Measurements from ENCODE around the gene USP24.

Gene USP24

DNA sequence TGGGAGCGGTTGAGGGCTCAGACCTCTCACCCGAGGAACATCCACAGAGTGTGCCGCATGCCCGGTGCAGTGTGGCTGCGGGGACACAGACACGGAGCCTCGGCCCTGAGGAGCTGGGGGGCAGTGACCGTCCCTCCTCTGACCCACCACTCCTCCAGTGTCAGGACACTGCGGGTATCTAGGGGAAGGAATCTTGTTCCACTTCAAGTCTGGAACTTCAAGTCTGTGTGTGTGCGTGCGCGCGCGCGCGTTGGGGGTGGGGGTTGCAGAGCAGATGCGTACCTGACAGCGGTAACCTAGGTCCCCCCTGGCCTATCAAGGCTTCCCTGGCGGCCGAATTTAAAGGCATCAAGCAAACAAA, 158.6 kb downstream of the USP24 start:
- Mint-ChIP-seq H3K36me3 (ENCODE audit: low read depth) (no peaks in the 10 kb centered on the region), H3K9me3 (no peaks in the 10 kb centered on the region), H3K4me1 (ENCODE audit: low read depth) (peaks cover 5% of the 10 kb centered on the region), H3K4me3 (no peak overlapping the region), H3K27me3 (ENCODE audit: low read depth) (no peaks in the 10 kb centered on the region), H3K27ac (no peak overlapping the region)
- no peak for DNase-seq (ENCODE audit: low spot score)

DNA sequence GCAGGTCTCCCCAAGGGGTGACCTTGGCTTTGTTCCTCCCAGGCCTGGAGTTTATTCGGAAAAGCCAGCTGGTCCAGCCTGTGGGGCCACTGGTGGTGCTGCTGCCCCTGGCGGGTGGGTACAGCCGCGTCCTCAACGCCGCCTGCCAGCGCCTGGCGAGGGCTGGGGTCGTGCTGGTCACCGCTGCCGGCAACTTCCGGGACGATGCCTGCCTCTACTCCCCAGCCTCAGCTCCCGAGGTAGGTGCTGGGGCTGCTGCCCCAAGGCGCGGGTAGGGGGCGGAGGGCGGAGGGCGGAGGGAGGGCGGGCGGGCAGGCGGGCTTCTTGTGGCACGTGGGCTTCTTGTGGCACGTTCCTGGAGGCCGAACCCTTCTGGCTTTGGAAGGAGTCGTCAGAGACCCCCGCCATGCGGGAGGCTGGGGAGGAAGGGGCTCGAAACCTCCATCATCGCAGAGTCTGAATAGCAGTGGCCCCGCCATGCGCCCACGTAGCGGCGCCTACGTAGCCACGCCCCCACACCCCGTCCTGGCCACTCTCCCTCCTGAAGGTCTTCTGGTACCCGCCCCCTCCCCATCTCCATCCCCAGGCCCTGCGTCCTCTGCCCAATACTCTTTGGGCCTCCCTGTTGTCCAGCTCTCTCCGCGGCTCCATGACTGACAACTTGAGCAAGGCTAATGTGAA, 159.1 kb downstream of the USP24 start:
- DNase-seq (ENCODE audit: low spot score) = no peak
- Mint-ChIP-seq H3K4me3 (no peak overlapping the region), H3K27ac (no peak overlapping the region), H3K27me3 (ENCODE audit: low read depth) (no peaks in the 10 kb centered on the region), H3K36me3 (ENCODE audit: low read depth) (no peaks in the 10 kb centered on the region), H3K9me3 (no peaks in the 10 kb centered on the region), H3K4me1 (ENCODE audit: low read depth) (peaks cover 5% of the 10 kb centered on the region)

DNA sequence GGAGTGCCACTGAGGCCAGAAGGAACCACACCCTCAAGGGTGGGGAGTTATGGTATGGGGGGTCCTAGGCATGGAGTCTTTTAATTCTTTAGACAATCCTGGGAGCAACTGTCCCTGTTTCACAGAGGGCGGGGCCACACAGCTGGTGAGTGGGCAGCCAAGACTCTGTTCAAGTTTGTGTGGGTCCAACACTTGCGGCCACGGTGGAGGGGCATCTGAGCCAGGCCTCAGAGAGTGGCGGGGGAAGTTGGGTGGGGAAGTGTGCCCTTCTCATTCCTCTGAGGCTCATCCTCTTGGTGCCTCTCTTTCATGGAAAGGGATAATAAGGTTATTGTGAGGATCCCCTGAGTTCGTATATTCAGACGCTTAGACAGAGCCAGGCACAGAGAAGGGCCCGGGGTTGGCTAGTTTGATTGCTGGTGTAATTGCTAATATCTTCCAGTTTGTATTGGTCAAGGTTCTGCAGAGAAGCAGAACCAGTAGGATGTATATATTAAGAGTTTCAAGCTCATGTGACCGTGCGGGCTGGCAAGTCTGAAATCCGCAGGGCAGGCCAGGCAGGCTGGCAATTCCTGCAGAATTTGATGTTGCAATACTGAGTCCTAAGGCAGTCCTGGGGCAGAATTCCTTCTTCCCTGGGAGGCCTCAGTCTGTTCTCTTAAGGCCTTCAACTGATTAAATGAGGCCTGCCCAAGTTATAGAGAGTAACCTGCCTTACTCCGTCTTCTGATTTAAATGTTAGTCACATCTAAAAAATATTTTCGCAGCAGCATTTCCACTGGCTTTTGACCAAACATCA, 159.9 kb downstream of the USP24 start:
- Mint-ChIP-seq H3K4me3 (no peak overlapping the region), H3K27ac (no peak overlapping the region), H3K9me3 (no peaks in the 10 kb centered on the region), H3K36me3 (ENCODE audit: low read depth) (no peaks in the 10 kb centered on the region), H3K27me3 (ENCODE audit: low read depth) (no peaks in the 10 kb centered on the region), H3K4me1 (ENCODE audit: low read depth) (peaks cover 3% of the 10 kb centered on the region)
- DNase-seq (ENCODE audit: low spot score) = no peak

DNA sequence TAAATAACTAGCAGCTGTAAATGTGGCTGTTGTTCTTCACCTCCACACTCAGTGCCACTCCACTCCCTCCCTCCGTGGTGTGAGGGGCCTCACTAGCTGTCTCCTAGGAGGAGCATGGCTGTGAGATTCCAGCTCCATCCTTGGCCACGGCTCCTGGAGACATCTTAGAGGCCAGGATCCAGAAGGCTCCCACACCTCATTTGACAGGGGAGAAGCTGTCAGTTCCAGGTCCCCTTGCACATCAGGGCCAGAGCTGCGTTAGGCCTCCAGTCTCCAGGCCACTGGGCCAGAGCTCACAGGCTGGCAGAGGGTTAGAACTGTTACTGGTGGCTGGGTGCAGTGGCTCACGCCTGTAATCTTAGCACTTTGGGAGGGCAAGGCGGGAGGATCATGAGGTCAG, 160.8 kb downstream of the USP24 start:
- Mint-ChIP-seq H3K27ac (no peak overlapping the region), H3K36me3 (ENCODE audit: low read depth) (no peaks in the 10 kb centered on the region), H3K9me3 (no peaks in the 10 kb centered on the region), H3K27me3 (ENCODE audit: low read depth) (no peaks in the 10 kb centered on the region), H3K4me1 (ENCODE audit: low read depth) (no peaks in the 10 kb centered on the region), H3K4me3 (no peak overlapping the region)
- DNase-seq (ENCODE audit: low spot score) = no peak

DNA sequence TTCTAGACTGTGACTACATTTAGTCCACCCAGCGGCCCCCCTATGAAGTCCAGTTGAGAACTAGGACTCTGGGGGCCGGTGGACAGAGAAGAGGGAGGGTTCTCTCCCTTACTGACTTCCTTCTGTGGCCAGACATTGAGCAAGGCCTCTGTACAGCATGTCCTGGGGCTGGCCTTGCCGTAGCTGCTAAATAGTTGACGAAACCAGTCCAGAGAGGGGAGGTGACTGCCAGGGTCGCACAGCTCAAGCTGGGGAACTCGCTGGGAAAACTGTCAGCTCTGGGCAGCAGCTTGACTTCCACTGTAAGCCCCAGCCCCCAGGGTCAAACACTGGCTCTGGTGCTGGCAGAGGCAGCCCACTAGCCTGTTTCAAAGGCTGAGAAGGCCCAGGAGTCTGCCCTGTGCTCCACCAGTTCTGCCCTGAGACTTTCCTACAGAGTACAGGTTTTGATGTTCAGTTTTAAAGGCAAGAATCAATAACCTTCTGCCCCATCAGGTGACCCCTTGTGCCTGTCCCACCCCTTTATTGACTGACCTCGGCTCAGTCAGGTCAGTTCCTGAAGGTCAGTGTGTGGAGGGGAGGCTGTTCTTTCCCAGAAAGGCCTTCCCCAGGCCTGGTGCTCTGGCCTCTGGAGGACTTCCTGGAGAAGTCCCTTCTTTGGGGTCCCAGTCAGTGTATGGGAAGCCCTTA, 161.8 kb downstream of the USP24 start:
- no peak overlapping the region for H3K27ac Mint-ChIP-seq
- H3K4me1 Mint-ChIP-seq (ENCODE audit: low read depth) = no peaks in the 10 kb centered on the region
- H3K36me3 Mint-ChIP-seq (ENCODE audit: low read depth) = no peaks in the 10 kb centered on the region
- H3K4me3 Mint-ChIP-seq = no peak overlapping the region
- H3K9me3 Mint-ChIP-seq = no peaks in the 10 kb centered on the region
- no peaks in the 10 kb centered on the region for H3K27me3 Mint-ChIP-seq (ENCODE audit: low read depth)
- DNase-seq (ENCODE audit: low spot score) = no peak

DNA sequence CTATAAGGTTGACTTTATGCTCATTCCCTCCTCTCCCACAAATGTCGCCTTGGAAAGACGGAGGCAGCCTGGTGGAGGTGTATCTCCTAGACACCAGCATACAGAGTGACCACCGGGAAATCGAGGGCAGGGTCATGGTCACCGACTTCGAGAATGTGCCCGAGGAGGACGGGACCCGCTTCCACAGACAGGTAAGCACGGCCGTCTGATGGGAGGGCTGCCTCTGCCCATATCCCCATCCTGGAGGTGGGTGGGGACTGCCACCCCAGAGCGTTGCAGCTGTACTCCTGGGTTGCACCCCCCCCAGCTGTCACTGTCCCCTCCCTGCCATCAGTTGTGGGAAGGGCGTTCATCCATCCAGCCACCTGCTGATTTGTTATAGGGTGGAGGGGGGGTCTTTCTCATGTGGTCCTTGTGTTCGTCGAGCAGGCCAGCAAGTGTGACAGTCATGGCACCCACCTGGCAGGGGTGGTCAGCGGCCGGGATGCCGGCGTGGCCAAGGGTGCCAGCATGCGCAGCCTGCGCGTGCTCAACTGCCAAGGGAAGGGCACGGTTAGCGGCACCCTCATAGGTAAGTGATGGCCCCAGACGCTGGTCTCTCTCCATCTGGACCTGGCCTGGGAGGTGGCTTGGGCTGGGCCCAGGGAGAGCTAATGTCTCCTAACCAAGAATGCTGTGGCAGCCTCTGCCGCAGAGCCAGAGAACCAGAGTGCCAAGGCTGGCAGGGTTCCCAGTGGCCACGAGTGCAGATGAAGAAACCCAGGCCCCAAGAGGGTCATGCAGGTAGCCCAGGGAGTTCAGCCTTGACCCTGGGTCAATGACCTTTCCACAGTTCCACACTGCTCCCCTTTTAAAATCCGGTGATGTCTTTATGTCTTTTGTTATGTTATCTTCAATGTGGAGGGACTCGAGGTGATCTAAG, 162.7 kb downstream of the USP24 start:
- Mint-ChIP-seq H3K4me3 (no peak overlapping the region), H3K4me1 (ENCODE audit: low read depth) (no peaks in the 10 kb centered on the region), H3K36me3 (ENCODE audit: low read depth) (no peaks in the 10 kb centered on the region), H3K27ac (no peak overlapping the region), H3K9me3 (no peaks in the 10 kb centered on the region), H3K27me3 (ENCODE audit: low read depth) (no peaks in the 10 kb centered on the region)
- DNase-seq (ENCODE audit: low spot score) = no peak

DNA sequence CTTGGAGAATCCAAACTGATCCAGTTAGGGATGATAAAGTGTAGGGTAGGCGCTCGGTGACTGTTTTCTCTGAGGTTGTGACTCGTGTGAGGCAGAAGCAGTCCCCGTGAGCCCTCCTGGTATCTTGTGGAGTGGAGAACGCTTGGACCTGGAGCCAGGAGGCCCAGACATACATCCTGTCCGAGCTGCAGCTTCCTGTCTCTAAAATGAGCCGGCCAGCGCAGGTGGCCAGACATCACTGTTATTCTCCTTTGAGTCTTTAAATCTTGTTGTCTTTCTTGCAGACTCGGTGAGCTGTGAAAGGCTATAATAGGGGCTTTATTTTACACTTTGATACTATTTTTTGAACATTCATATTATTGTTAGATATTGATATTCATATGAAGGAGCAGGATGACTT, 163.5 kb downstream of the USP24 start:
- Mint-ChIP-seq H3K9me3 (no peaks in the 10 kb centered on the region), H3K4me1 (ENCODE audit: low read depth) (no peaks in the 10 kb centered on the region), H3K27me3 (ENCODE audit: low read depth) (no peaks in the 10 kb centered on the region), H3K36me3 (ENCODE audit: low read depth) (no peaks in the 10 kb centered on the region), H3K27ac (no peak overlapping the region), H3K4me3 (no peak overlapping the region)
- no peak for DNase-seq (ENCODE audit: low spot score)

DNA sequence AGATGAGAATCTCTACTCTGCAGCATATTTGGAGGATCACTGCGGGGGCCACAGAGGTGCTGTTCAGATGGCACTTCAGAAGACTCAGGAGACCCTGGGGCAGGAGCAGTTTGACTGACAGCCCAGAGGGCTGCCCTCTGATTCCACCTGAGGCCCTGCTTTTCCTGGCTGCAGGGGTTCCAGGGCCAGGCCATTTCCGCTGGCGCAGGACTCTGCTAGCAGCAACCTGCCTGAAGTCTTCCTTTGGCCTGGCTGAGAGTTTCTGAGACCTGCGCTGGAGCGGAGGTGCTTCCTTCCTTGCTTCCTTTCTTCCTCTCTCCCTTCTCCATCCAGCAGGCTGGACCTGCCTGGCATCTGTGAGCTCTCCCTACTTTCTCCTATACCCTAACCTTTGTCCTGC, 164.0 kb downstream of the USP24 start:
- Mint-ChIP-seq H3K36me3 (ENCODE audit: low read depth) (no peaks in the 10 kb centered on the region), H3K4me1 (ENCODE audit: low read depth) (no peaks in the 10 kb centered on the region), H3K27ac (no peak overlapping the region), H3K9me3 (no peaks in the 10 kb centered on the region), H3K4me3 (no peak overlapping the region), H3K27me3 (ENCODE audit: low read depth) (no peaks in the 10 kb centered on the region)
- no peak for DNase-seq (ENCODE audit: low spot score)

DNA sequence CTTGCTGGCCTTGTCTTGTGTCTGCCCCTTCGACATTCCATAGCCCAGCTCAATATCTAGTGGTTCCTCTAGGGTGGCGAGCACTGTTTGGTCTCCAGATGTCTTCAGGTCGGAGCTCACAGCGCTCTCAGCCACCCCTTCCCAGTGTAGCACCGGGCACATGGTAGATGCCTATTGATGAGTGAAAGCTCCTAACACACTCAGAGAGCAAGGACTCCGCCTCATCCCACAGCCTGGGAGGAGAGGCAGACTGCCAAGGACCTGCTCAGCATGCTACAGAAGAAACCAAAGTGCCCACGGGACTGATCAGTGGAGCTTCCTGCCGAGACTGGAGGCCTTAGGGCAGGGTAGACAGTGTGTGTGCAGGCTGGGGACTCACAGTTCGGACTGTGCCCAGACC, 164.9 kb downstream of the USP24 start:
- no peaks in the 10 kb centered on the region for H3K27me3 Mint-ChIP-seq (ENCODE audit: low read depth)
- no peaks in the 10 kb centered on the region for H3K36me3 Mint-ChIP-seq (ENCODE audit: low read depth)
- H3K4me1 Mint-ChIP-seq (ENCODE audit: low read depth) = no peaks in the 10 kb centered on the region
- DNase-seq (ENCODE audit: low spot score) = no peak
- H3K27ac Mint-ChIP-seq = no peak overlapping the region
- H3K4me3 Mint-ChIP-seq = no peak overlapping the region
- no peaks in the 10 kb centered on the region for H3K9me3 Mint-ChIP-seq

DNA sequence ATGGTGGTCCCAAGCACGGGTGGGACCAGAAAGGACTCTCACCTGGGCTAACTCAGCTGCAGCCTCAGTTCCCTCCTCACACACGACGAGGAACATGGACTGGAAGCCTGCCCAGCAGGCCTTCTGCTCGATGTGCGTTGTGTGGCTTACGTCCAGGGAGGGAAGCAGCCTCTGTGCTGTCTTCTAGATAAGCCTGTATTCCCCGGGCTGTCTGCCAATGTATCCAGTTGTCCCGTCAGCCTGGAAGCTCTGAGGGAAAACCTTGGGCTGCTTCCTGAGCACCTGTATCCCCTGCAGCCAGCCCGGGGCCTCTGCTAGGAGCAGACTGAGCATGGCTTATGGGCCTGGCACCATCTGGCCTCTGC, 165.3 kb downstream of the USP24 start:
- H3K27ac Mint-ChIP-seq = no peak overlapping the region
- DNase-seq (ENCODE audit: low spot score) = no peak
- no peaks in the 10 kb centered on the region for H3K9me3 Mint-ChIP-seq
- no peak overlapping the region for H3K4me3 Mint-ChIP-seq
- H3K36me3 Mint-ChIP-seq (ENCODE audit: low read depth) = no peaks in the 10 kb centered on the region
- no peaks in the 10 kb centered on the region for H3K27me3 Mint-ChIP-seq (ENCODE audit: low read depth)
- no peaks in the 10 kb centered on the region for H3K4me1 Mint-ChIP-seq (ENCODE audit: low read depth)

DNA sequence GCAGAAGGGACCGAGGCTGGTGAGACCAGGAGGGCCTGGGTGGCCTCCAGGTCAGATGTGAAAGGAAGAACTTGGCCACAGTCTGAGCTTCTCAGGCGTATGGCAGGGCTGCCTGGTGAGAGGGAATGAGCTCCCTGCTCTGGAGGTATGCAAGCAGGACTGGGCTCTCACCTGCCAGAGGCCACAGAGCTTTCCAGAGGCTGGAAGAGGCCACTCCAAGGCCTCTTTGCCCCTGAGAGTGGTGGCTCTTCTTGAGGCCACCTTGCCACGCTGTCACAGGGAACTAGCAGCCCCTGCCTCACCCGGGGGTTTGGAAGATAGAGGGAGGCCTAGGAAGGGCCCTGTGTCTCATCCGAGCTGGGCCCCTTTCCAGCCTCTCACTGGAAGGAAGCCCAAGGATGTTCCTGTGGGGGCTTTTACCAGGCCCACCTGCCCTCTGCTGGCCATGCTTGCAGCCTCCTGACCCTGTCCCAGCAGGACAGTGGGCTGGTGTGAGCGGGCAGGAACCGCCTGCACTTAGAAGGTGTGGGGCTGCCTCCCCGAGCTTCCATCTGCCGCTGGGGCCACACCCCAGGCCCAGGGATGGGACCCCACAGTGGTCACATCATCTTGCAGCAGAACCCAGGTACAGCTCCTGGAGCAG, 165.8 kb downstream of the USP24 start:
- Mint-ChIP-seq H3K27me3 (ENCODE audit: low read depth) (no peaks in the 10 kb centered on the region), H3K36me3 (ENCODE audit: low read depth) (no peaks in the 10 kb centered on the region), H3K4me1 (ENCODE audit: low read depth) (no peaks in the 10 kb centered on the region), H3K9me3 (no peaks in the 10 kb centered on the region), H3K27ac (no peak overlapping the region), H3K4me3 (no peak overlapping the region)
- DNase-seq (ENCODE audit: low spot score) = no peak

DNA sequence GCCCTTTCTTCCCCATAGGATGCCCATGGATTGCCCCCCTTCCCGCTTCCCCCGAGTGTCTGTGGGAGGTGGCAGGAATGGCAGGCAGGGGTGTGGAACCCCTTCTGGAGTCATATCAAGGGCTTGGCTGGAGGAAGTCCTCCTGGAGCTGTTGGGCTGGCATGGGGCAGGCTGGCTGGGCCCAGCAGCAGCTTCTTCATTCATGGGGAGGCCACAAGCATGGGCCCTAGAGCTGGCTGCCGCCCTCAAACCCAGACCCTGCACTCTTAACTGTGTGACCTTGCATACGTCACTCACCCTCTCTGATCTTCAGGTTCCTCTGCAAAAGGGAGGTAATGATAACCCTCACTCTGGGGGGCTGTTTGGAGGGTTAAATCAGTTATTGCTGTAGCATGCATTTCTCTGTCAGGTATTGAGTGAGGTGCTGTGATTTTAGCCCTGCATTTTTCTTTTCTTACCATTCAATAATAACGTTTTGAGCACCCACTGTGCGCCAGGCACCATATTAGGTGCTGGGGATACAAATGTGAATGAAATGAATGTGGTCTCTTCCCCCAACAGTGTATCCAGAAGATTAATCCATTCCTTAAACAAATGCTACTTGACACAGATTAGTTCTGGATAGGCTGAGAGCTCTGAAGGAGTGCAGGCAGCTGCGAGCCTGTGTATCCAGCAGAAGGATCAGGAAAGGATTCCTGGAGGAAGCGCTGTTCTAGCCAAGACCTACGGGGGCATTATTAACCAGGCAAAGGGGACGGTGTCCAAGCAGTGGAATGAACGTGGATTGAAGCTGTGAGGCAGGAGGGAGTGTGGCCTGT, 166.5 kb downstream of the USP24 start:
- H3K27ac Mint-ChIP-seq = no peak overlapping the region
- H3K36me3 Mint-ChIP-seq (ENCODE audit: low read depth) = no peaks in the 10 kb centered on the region
- no peak overlapping the region for H3K4me3 Mint-ChIP-seq
- H3K4me1 Mint-ChIP-seq (ENCODE audit: low read depth) = no peaks in the 10 kb centered on the region
- DNase-seq (ENCODE audit: low spot score) = no peak
- no peaks in the 10 kb centered on the region for H3K27me3 Mint-ChIP-seq (ENCODE audit: low read depth)
- no peaks in the 10 kb centered on the region for H3K9me3 Mint-ChIP-seq

DNA sequence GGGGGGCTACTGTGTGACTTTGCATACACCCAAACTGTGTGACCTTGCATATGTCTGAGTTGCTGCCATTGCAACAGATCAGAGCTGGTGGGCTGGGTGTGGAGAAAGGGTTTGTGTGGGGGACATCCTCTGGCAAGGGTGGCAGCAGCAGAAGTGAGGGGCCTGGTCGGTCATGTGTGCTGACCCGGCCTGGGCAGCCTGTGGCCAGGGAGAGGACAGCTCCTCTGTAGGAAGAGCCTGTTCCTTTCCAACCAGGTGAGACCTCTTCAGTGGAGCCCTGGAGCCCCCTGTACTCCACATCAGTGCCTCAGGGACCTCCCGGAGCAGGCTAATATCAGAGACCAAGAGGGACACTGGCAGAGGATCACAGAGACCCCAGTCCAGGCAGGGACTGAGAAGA, 167.6 kb downstream of the USP24 start:
- Mint-ChIP-seq H3K9me3 (no peaks in the 10 kb centered on the region), H3K27ac (no peak overlapping the region), H3K4me1 (ENCODE audit: low read depth) (no peaks in the 10 kb centered on the region), H3K4me3 (no peak overlapping the region), H3K36me3 (ENCODE audit: low read depth) (no peaks in the 10 kb centered on the region), H3K27me3 (ENCODE audit: low read depth) (peaks cover 3% of the 10 kb centered on the region)
- no peak for DNase-seq (ENCODE audit: low spot score)
